OCI-LY1 (cell line): ENCODE results near the gene ANXA6.

Experiments used
- CTCF ChIP-seq: fragments of 200-600 bp; sonication (generic), shearing (Covaris generic); IDR thresholded peaks from 2 replicates; pipeline ENCODE4 v1.5.1; 2017; ENCODE audit warnings: mild to moderate bottlenecking, antibody characterized with exemption, low read length, moderate library complexity, mixed read lengths
- EZH2 ChIP-seq: fragments of 200-600 bp; sonication (generic), shearing (Covaris generic); IDR thresholded peaks from 2 replicates; pipeline ENCODE4 v1.8.0; 2017; ENCODE audit warnings: borderline replicate concordance, mixed run types, mild to moderate bottlenecking, antibody characterized with exemption, low read length, moderate library complexity, mixed read lengths

GRCh38 chr5:151107738-151108520 is 49.6 kb downstream of the ANXA6 start:
- no peak for TF ChIP-seq CTCF
- no peak for TF ChIP-seq EZH2
